Parathyroid adenoma (tissue), 2 donors: ENCODE results near the gene HOXC6.

ENCODE experiments used
- H2AFZ ChIP-seq: fragments of 300-600 bp; sonication (generic); one replicate; pipeline ENCODE4 v1.7.0; 2017; ENCODE audit warnings: antibody characterized with exemption, mild to moderate bottlenecking
- H3K27ac ChIP-seq: fragments of 300-600 bp; sonication (generic); one replicate; pipeline ENCODE4 v1.7.0; 2017
- H3K27me3 ChIP-seq: fragments of 300-600 bp; sonication (generic); one replicate; pipeline ENCODE4 v1.7.0; 2017; ENCODE audit warnings: low read length; ENCODE audit not compliant: control insufficient read depth, insufficient read depth
- H3K36me3 ChIP-seq: fragments of 300-600 bp; sonication (generic); one replicate; pipeline ENCODE4 v1.7.0; 2017; ENCODE audit warnings: low read length; ENCODE audit not compliant: control insufficient read depth, insufficient read depth
- H3K4me1 ChIP-seq: fragments of 300-600 bp; sonication (generic); one replicate; pipeline ENCODE4 v1.7.0; 2017; ENCODE audit warnings: control low read depth
- H3K4me2 ChIP-seq: fragments of 300-600 bp; sonication (generic); one replicate; pipeline ENCODE4 v1.7.0; 2017; ENCODE audit warnings: low read length
- H3K4me3 ChIP-seq: fragments of 300-600 bp; sonication (generic); one replicate; pipeline ENCODE4 v1.7.0; 2017; ENCODE audit warnings: low read depth, low read length
- H3K79me2 ChIP-seq: fragments of 300-600 bp; sonication (generic); one replicate; pipeline ENCODE4 v1.7.0; 2017; ENCODE audit warnings: control low read depth
- H3K9ac ChIP-seq: fragments of 300-600 bp; sonication (generic); one replicate; pipeline ENCODE4 v1.7.0; 2017; ENCODE audit warnings: mild to moderate bottlenecking
- H3K9me3 ChIP-seq: fragments of 300-600 bp; sonication (generic); one replicate; pipeline ENCODE4 v1.7.0; 2017; ENCODE audit warnings: low read length; ENCODE audit not compliant: control insufficient read depth
- CTCF ChIP-seq: fragments of 300-600 bp; sonication (generic); IDR thresholded peaks from one replicate; pipeline ENCODE4 v1.7.0; 2017; ENCODE audit warnings: antibody characterized with exemption, mild to moderate bottlenecking
- donor health status: primary hyperparathyroidism.

Gene HOXC6

DNA sequence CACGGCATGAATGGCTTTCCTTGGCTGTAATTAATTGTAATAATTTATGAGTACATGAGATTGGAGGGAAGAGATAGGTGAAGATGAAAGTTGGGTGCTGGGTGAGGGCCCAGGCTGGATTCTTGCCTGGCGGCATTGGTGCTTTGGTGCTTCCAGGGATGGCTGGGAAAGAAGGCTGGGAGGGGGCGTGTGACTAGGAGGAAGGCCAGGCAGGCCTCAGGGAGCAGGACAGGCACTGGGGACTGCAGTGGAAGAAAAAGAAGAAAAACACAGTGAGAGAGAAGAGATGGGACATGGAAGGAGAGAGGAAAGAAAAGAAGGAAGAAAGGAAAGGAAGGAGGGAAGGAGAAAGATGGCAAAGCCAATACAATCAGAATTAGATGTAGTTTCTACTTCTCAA lies 24.6 kb upstream of the HOXC6 start:
- peaks cover 3% of the 10 kb centered on the region for H3K4me1 ChIP-seq
- H3K4me3 ChIP-seq, result no peak overlapping the region
- no peak overlapping the region for H3K27ac ChIP-seq
- TF ChIP-seq CTCF, result no peak
- no peaks in the 10 kb centered on the region for H3K9me3 ChIP-seq
- no peaks in the 10 kb centered on the region for H3K36me3 ChIP-seq
- no peak overlapping the region for H2AFZ ChIP-seq
- H3K79me2 ChIP-seq, result no peaks in the 10 kb centered on the region
- peaks cover 24% of the 10 kb centered on the region for H3K27me3 ChIP-seq
- H3K4me2 ChIP-seq, result no peak overlapping the region
- no peak overlapping the region for H3K9ac ChIP-seq

GRCh38 chr12:54004063-54004840 lies 24.0 kb upstream of the HOXC6 start:
- H3K79me2 ChIP-seq, result no peaks in the 10 kb centered on the region
- no peaks in the 10 kb centered on the region for H3K9me3 ChIP-seq
- H3K4me3 ChIP-seq, result no peak overlapping the region
- peaks cover 24% of the 10 kb centered on the region for H3K27me3 ChIP-seq
- peaks cover 3% of the 10 kb centered on the region for H3K4me1 ChIP-seq
- H3K27ac ChIP-seq, result no peak overlapping the region
- H3K9ac ChIP-seq, result no peak overlapping the region
- TF ChIP-seq CTCF, result no peak
- H2AFZ ChIP-seq, result no peak overlapping the region
- H3K36me3 ChIP-seq, result no peaks in the 10 kb centered on the region
- no peak overlapping the region for H3K4me2 ChIP-seq

DNA sequence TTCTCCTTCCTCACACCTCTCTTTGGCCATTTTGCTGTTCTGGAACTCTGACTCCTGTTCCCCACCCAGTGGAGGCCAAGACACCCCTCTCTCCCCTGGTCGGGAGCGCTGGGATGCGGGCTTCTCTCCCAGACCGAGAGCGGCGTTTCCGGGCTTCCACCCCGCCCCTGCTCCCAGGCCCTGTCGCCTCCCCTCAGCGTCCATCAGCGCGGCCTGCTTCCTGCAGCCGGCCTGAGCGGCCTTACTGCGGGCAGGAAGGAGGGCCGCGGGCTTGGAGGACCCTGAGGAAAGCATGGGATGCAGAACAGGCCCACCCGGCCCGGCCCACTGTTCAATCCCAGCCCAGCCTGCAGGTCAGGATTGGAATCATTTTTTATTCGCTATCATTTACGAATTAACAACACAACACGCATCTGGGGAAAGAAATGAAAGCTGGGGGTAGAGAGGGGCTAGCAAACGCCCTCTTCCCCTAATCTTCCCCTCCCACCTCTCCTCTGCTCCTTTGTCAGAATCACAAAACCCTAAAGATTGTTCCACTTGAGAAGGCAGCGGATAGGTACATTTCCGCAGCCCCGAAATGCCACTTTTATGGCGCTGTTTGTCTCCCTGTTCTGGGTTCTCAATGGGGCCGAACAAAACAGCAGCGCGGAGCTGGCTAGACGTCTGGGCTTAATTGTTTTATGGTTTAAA lies 23.3 kb upstream of the HOXC6 start:
- no peak overlapping the region for H3K9ac ChIP-seq
- H3K4me3 ChIP-seq, result no peak overlapping the region
- no peak overlapping the region for H3K27ac ChIP-seq
- no peaks in the 10 kb centered on the region for H3K79me2 ChIP-seq
- no peak overlapping the region for H2AFZ ChIP-seq
- peaks cover 24% of the 10 kb centered on the region for H3K27me3 ChIP-seq
- H3K9me3 ChIP-seq, result no peaks in the 10 kb centered on the region
- no peak for TF ChIP-seq CTCF
- H3K4me2 ChIP-seq, result no peak overlapping the region
- H3K36me3 ChIP-seq, result no peaks in the 10 kb centered on the region
- peaks cover 3% of the 10 kb centered on the region for H3K4me1 ChIP-seq

- Histone ChIP-seq H3K36me3 (no peaks in the 10 kb centered on the region), H3K4me2 (no peak overlapping the region), H3K79me2 (no peaks in the 10 kb centered on the region), H2AFZ (no peak overlapping the region), H3K27ac (no peak overlapping the region), H3K4me3 (no peak overlapping the region), H3K9ac (no peak overlapping the region), H3K9me3 (no peaks in the 10 kb centered on the region), H3K27me3 (peaks cover 22% of the 10 kb centered on the region), H3K4me1 (peaks cover 3% of the 10 kb centered on the region)
- TF ChIP-seq CTCF, result no peak
Observed at GRCh38 chr12:54005531-54005852, 22.7 kb upstream of the HOXC6 start.
